ENCODE measurements around the gene FBXW8.

Gene FBXW8

GRCh38 chr12:116919247-116919661 is 8.5 kb downstream of the FBXW8 start:
- no peak for TF ChIP-seq CTCF (conservative IDR thresholded peaks at IDR 0.05; ENCODE audit: low read depth)
- POLR2A ChIA-PET (ENCODE audit: low non-redundant PET), result no interaction called here
- CTCF ChIA-PET, result interaction anchor here (0.6 kb wide), 1 partner anchor 17 kb away, joined by 3 read pairs; no protein-coding TSS in a partner anchor
- no peak overlapping the region for H3K27ac ChIP-seq
- DNase-seq (ENCODE audit: low spot score), result no peak

GRCh38 chr12:116919706-116920485 is 9.1 kb downstream of the FBXW8 start:
- POLR2A ChIA-PET (ENCODE audit: low non-redundant PET), result no interaction called here
- no peak for DNase-seq (ENCODE audit: low spot score)
- H3K27ac ChIP-seq, result no peak overlapping the region
- TF ChIP-seq CTCF (conservative IDR thresholded peaks at IDR 0.05; ENCODE audit: low read depth), result no peak
- CTCF ChIA-PET, result interaction anchor here (0.6 to 0.7 kb wide), 2 partner anchors 16 to 1861 kb away, joined by 3 read pairs; no protein-coding TSS in a partner anchor

- POLR2A ChIA-PET (ENCODE audit: low non-redundant PET), result no interaction called here
- TF ChIP-seq CTCF (conservative IDR thresholded peaks at IDR 0.05; ENCODE audit: low read depth), result no peak
- no peak overlapping the region for H3K27ac ChIP-seq
- DNase-seq (ENCODE audit: low spot score), result no peak
- CTCF ChIA-PET, result no interaction called here
These were observed 10.2 kb downstream of the FBXW8 start for GRCh38 chr12:116920939-116921338.

GRCh38 chr12:116922194-116922897 is 11.6 kb downstream of the FBXW8 start:
- no peak for TF ChIP-seq CTCF (conservative IDR thresholded peaks at IDR 0.05; ENCODE audit: low read depth)
- CTCF ChIA-PET, result no interaction called here

GRCh38 chr12:116924558-116925453 is 14.1 kb downstream of the FBXW8 start:
- TF ChIP-seq CTCF (conservative IDR thresholded peaks at IDR 0.05; ENCODE audit: low read depth), result no peak
- peak; percentile 57 for DNase-seq (ENCODE audit: low spot score)
- ChIA-PET CTCF (interaction anchor here (1.0 kb wide), 1 partner anchor 216 kb away, joined by 3 read pairs; no protein-coding TSS in a partner anchor), POLR2A (ENCODE audit: low non-redundant PET) (no interaction called here)
- H3K27ac ChIP-seq, result no peak overlapping the region

More at GRCh38 chr12:116922194-116922897, 11.6 kb downstream of the FBXW8 start:
- POLR2A ChIA-PET (ENCODE audit: low non-redundant PET), result no interaction called here
- no peak for DNase-seq (ENCODE audit: low spot score)
- no peak overlapping the region for H3K27ac ChIP-seq

Measured in RWPE1 (cell line).